KMS-11 (cell line): ENCODE measurements around the gene BAK1.

ENCODE experiments used
- H2AFZ ChIP-seq: fragments of 200-600 bp; sonication (generic); 2 replicates; pipeline ENCODE4 v1.6.1; 2016; ENCODE audit warnings: antibody characterized with exemption, mixed run types, low read depth
- H3K27ac ChIP-seq: fragments of 200-600 bp; sonication (generic); 2 replicates; pipeline ENCODE4 v1.6.1; 2016; ENCODE audit warnings: mild to moderate bottlenecking, mixed run types
- H3K27me3 ChIP-seq: fragments of 200-600 bp; sonication (generic); 2 replicates; pipeline ENCODE4 v1.6.1; 2017; ENCODE audit warnings: mild to moderate bottlenecking, low read depth, mixed run types, moderate library complexity; ENCODE audit not compliant: insufficient read depth
- H3K36me3 ChIP-seq: fragments of 200-600 bp; sonication (generic); 2 replicates; pipeline ENCODE4 v1.6.1; 2017; ENCODE audit warnings: mild to moderate bottlenecking, mixed run types; ENCODE audit not compliant: insufficient read depth
- H3K4me1 ChIP-seq: fragments of 200-600 bp; sonication (generic); 2 replicates; pipeline ENCODE4 v1.6.1; 2016; ENCODE audit warnings: mild to moderate bottlenecking, low read depth, mixed run types; ENCODE audit not compliant: poor library complexity, severe bottlenecking
- H3K4me2 ChIP-seq: fragments of 200-600 bp; sonication (generic); 2 replicates; pipeline ENCODE4 v1.7.0; 2016; ENCODE audit warnings: mild to moderate bottlenecking, mixed run types
- H3K4me3 ChIP-seq: fragments of 200-600 bp; sonication (generic); IDR thresholded peaks from 2 replicates; pipeline ENCODE4 v1.6.1; 2017; ENCODE audit warnings: low read depth, low read length, mixed read lengths; ENCODE audit not compliant: insufficient read depth
- H3K79me2 ChIP-seq: fragments of 200-600 bp; sonication (generic); 2 replicates; pipeline ENCODE4 v1.6.1; 2016; ENCODE audit warnings: low read depth, mixed run types; ENCODE audit not compliant: insufficient read depth
- H3K9ac ChIP-seq: fragments of 200-600 bp; sonication (generic); 2 replicates; pipeline ENCODE4 v1.6.1; 2016; ENCODE audit warnings: mild to moderate bottlenecking, mixed run types
- H4K20me1 ChIP-seq: fragments of 200-600 bp; sonication (generic); 2 replicates; pipeline ENCODE4 v1.6.1; 2016; ENCODE audit warnings: mild to moderate bottlenecking, mixed run types; ENCODE audit not compliant: insufficient read depth
- CTCF ChIP-seq: fragments of 200-600 bp; sonication (generic); conservative IDR thresholded peaks from 2 replicates; pipeline ENCODE4 v1.6.1; 2017; ENCODE audit warnings: low read depth, mild to moderate bottlenecking, antibody characterized with exemption, low read length, moderate library complexity, mixed read lengths

The BAK1 gene

DNA sequence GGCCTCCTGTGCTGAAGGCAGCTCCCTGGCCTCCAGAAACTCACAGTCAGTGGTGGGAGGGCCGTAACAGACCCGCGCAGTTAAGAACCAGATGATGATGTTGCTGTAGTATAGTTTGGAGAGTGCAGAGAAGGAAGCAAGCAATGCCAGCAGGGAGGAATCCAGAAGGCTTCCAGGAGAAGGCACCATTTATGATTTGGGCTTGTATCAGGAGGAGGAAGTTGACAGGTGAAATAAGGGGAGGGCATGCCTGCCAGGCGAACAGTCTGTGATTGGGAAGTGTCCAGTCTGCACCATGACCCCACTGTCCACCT lies 13.3 kb upstream of the BAK1 start:
- H3K27ac ChIP-seq, result no peak overlapping the region
- no peak overlapping the region for H3K9ac ChIP-seq
- peaks cover 7% of the 10 kb centered on the region for H3K4me1 ChIP-seq
- no peaks in the 10 kb centered on the region for H3K79me2 ChIP-seq
- no peak overlapping the region for H3K4me3 ChIP-seq
- H2AFZ ChIP-seq, result no peak overlapping the region
- no peaks in the 10 kb centered on the region for H4K20me1 ChIP-seq
- no peaks in the 10 kb centered on the region for H3K36me3 ChIP-seq
- no peaks in the 10 kb centered on the region for H3K27me3 ChIP-seq
- TF ChIP-seq CTCF, result no peak
- H3K4me2 ChIP-seq, result no peak overlapping the region

DNA sequence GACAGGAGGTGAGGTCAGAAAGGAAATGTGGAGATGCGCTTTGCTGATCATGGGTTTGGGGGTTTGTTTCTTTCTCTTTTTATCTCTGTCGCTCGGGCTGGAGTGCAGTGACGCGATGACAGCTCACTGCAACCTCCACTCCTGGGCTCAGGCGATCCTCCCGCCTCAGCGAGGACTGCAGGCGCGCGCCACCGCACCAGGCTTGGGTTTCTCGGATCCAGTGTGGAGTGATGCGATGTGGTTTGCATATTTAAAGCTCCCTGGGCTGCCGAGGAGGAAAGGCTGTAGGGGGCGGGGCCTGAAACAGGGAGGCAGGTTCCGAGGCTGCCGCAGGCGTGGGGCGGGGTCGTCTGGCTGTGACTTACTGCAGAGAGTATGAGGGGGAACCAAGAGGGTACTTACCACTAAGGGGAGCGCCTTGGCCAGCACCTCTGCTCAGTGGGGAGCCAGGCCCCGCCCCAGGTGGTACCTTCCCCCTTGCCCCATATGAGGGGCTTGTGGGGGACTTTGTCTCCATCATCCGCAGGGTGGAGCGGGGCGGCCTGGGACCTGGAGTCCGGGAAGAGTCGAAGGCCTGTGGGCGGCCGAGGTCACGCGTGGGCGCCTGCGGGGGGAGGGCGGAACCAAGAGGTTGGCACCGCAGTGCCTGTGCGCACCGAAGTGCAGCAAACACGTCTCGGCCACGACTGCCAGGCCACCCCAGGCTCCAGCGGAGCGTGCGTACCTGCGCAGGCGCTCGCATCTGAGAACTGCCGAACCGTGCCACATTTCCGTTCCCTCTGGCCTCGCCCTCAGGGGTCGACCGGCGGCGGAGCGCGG lies 12.7 kb upstream of the BAK1 start:
- Histone ChIP-seq H3K4me2 (no peak overlapping the region), H2AFZ (no peak overlapping the region), H3K27ac (no peak overlapping the region), H3K9ac (no peak overlapping the region), H3K79me2 (no peaks in the 10 kb centered on the region), H3K36me3 (no peaks in the 10 kb centered on the region), H3K4me1 (peaks cover 7% of the 10 kb centered on the region), H4K20me1 (no peaks in the 10 kb centered on the region), H3K4me3 (no peak overlapping the region), H3K27me3 (no peaks in the 10 kb centered on the region)
- no peak for TF ChIP-seq CTCF

- Histone ChIP-seq H3K79me2 (no peaks in the 10 kb centered on the region), H3K4me3 (no peak overlapping the region), H3K27ac (no peak overlapping the region), H4K20me1 (no peaks in the 10 kb centered on the region), H3K36me3 (no peaks in the 10 kb centered on the region), H2AFZ (no peak overlapping the region), H3K27me3 (no peaks in the 10 kb centered on the region), H3K4me2 (no peak overlapping the region), H3K9ac (no peak overlapping the region), H3K4me1 (peaks cover 7% of the 10 kb centered on the region)
- no peak for TF ChIP-seq CTCF
These were observed 12.2 kb upstream of the BAK1 start for GRCh38 chr6:33592280-33592594.

DNA sequence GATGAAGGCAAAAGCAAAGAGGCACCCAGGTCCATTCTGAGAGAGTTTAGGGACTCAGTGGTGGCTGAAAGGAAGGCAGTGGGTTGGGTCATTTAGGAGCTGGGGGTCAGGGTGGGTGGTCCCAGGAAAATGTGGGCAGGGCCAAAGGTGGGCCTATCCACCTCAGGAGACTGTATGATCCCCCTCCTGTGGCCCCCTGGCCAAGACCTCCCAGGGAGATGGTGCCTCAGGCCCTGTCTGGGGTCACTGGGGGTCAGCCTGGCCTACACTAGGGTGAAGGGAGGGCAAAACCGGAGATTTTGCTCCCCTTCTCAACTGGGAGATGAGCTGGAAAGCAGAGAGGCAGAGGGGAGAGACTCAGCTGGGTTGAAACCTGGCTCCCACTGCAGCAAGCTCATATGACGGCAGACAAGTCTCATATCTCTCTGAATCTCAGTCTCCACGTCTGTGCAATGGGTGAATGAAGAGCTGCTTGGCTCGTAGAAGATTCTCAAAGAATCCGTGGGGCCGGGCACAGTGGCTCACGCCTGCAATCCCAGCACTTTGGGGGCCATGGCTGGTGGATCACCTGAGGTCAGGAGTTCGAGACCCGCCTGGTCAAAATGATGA lies 11.5 kb upstream of the BAK1 start:
- Histone ChIP-seq H3K27ac (no peak overlapping the region), H3K27me3 (no peaks in the 10 kb centered on the region), H3K4me3 (no peak overlapping the region), H2AFZ (no peak overlapping the region), H3K9ac (no peak overlapping the region), H3K4me1 (peaks cover 7% of the 10 kb centered on the region), H4K20me1 (no peaks in the 10 kb centered on the region), H3K79me2 (no peaks in the 10 kb centered on the region), H3K36me3 (no peaks in the 10 kb centered on the region), H3K4me2 (no peak overlapping the region)
- no peak for TF ChIP-seq CTCF
